Colonic mucosa (tissue), 4 donors: ENCODE data around the gene FAM118B. TPM values are rescaled to one million over a fixed set of nuclear protein-coding genes. Genes with fewer than 3 reads are reported as not detected.

Experiments
- DNase-seq: peaks from one replicate; pipeline ENCODE4 v3.0.0-alpha.2; 2020
- H3K27ac ChIP-seq: fragments of 200-600 bp; one replicate; pipeline ENCODE4 v1.8.0; 2021
- H3K27me3 ChIP-seq: fragments of 200-600 bp; one replicate; pipeline ENCODE4 v1.8.0; 2021
- H3K36me3 ChIP-seq: fragments of 200-600 bp; one replicate; pipeline ENCODE4 v1.8.0; 2021
- H3K4me1 ChIP-seq: fragments of 200-600 bp; one replicate; pipeline ENCODE4 v1.8.0; 2021; ENCODE audit warnings: mild to moderate bottlenecking
- H3K4me3 ChIP-seq: fragments of 200-600 bp; one replicate; pipeline ENCODE4 v1.8.0; 2021
- H3K9ac ChIP-seq, 2 donors: one replicate each; pipeline ENCODE4 v1.7.0; 2013; ENCODE audit warnings: control low read depth in 2 of 2, low read depth in 2 of 2, low read length in 2 of 2
- H3K9me3 ChIP-seq: fragments of 200-600 bp; one replicate; pipeline ENCODE4 v1.8.0; 2021
- intact Hi-C: fragments of 100-400 bp; cut with DNase I; formaldehyde crosslinking; loops from one replicate; pipeline ENCODE4 v1.14.1; 2022
- total RNA-seq, 2 donors: library from RNA; stranded (reverse); fragmentation: NEBNext Ultra II Directional in 1 of 2; extraction: Animal tissue kit (Norgen Biotek cat#: 25700) in 1 of 2; gene quantifications; one replicate each; pipeline ENCODE4 v1.2.1, GENCODE V29; 2021
- TF ChIP-seq, protein P1 (sequence below): fragments of 200-600 bp; IDR thresholded peaks from one replicate; pipeline ENCODE4 v1.8.0; 2022; ENCODE audit warnings: antibody characterized with exemption, mild to moderate bottlenecking
- donor health status: healthy.
- donor health status: DM: no; HTN: no; CAD: no.
- donor health status: DM: no; HTN: no; CAD: no.

Gene FAM118B
- total RNA-seq, 2 donors from 2014 or later: 57.9 to 58.3 TPM

- intact Hi-C loops: no loop called here
- TF ChIP-seq, protein P1, sequence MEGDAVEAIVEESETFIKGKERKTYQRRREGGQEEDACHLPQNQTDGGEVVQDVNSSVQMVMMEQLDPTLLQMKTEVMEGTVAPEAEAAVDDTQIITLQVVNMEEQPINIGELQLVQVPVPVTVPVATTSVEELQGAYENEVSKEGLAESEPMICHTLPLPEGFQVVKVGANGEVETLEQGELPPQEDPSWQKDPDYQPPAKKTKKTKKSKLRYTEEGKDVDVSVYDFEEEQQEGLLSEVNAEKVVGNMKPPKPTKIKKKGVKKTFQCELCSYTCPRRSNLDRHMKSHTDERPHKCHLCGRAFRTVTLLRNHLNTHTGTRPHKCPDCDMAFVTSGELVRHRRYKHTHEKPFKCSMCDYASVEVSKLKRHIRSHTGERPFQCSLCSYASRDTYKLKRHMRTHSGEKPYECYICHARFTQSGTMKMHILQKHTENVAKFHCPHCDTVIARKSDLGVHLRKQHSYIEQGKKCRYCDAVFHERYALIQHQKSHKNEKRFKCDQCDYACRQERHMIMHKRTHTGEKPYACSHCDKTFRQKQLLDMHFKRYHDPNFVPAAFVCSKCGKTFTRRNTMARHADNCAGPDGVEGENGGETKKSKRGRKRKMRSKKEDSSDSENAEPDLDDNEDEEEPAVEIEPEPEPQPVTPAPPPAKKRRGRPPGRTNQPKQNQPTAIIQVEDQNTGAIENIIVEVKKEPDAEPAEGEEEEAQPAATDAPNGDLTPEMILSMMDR: no peak
- Histone ChIP-seq H3K9ac (no peak overlapping the region), H3K36me3 (no peaks in the 10 kb centered on the region), H3K27ac (no peak overlapping the region), H3K9me3 (no peaks in the 10 kb centered on the region), H3K4me3 (no peak overlapping the region), H3K4me1 (no peaks in the 10 kb centered on the region), H3K27me3 (no peaks in the 10 kb centered on the region)
- DNase-seq: no peak
Observed at GRCh38 chr11:126182787-126183445, 28.7 kb upstream of the FAM118B start.

DNA sequence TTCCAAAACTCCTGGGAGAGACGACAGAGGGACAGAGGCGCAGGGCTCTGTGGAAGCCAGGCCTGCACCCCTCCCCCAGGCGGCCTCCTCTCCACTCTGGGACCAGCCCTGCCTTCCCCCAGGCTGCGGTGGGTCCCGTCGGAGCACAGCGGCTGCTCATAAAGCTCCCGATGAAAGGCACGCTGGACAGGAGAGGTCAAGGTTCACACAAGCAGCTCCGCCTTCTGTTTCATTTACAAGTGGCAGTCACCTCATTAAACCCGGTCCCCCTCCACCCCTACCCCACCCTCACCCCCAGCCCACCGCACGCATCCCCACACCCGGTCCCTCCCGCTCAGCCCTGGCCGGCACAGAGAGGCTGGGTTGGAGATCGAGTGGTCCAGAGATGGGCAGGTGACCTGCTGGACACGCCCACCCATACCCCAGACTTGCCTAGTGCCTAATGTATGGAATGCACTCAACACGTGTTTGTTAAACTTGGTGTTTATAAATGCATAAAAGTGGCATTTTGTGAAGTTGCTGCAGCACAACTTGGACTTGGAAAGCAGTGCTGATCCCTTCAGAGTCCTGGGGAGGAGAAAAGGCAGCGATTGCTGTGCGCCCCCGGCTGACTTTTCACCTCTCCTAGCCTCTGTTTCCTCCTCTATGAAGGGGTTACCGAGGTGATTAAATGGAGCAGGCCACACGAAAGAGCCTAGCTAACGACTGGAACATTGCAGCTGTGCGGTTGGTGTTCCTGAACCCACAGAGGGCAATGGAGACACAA lies 26.1 kb upstream of the FAM118B start:
- no peaks in the 10 kb centered on the region for H3K4me1 ChIP-seq
- TF ChIP-seq, protein P1: no peak
- intact Hi-C loops: no loop called here
- H3K36me3 ChIP-seq: no peaks in the 10 kb centered on the region
- H3K4me3 ChIP-seq: no peak overlapping the region
- no peaks in the 10 kb centered on the region for H3K27me3 ChIP-seq
- H3K9me3 ChIP-seq: no peaks in the 10 kb centered on the region
- no peak for DNase-seq
- no peak overlapping the region for H3K9ac ChIP-seq
- no peak overlapping the region for H3K27ac ChIP-seq

- intact Hi-C loops: no loop called here
- no peak overlapping the region for H3K9ac ChIP-seq
- DNase-seq: no peak
Observed at GRCh38 chr11:126186025-126186698, 25.4 kb upstream of the FAM118B start.

GRCh38 chr11:126186708-126187529 lies 24.7 kb upstream of the FAM118B start:
- Histone ChIP-seq H3K27ac (no peak overlapping the region), H3K27me3 (no peaks in the 10 kb centered on the region), H3K4me3 (no peak overlapping the region), H3K9ac (no peak overlapping the region), H3K36me3 (no peaks in the 10 kb centered on the region), H3K4me1 (no peaks in the 10 kb centered on the region), H3K9me3 (no peaks in the 10 kb centered on the region)
- TF ChIP-seq, protein P1: no peak
- DNase-seq: no peak
- intact Hi-C loops: no loop called here

More at GRCh38 chr11:126186025-126186698, 25.4 kb upstream of the FAM118B start:
- Histone ChIP-seq H3K27me3 (no peaks in the 10 kb centered on the region), H3K4me1 (no peaks in the 10 kb centered on the region), H3K27ac (no peak overlapping the region), H3K4me3 (no peak overlapping the region), H3K9me3 (no peaks in the 10 kb centered on the region), H3K36me3 (no peaks in the 10 kb centered on the region)
- TF ChIP-seq, protein P1: no peak
